GM13977 (cell line): ENCODE results near the gene FOXO3.

Experiments
- DNase-seq: peaks from one replicate; pipeline ENCODE4 v3.0.0; 2012; ENCODE audit warnings: low spot score
- CTCF ChIP-seq: IDR thresholded peaks from 2 replicates; pipeline ENCODE4 v1.5.1; 2012; ENCODE audit warnings: mild to moderate bottlenecking, control low read depth; ENCODE audit not compliant: insufficient read depth; ENCODE audit errors: extremely low read depth, missing control alignments
- in situ Hi-C: fragments of 300-500 bp; cut with MboI; formaldehyde crosslinking; loops from one replicate; pipeline ENCODE4 v1.12.0; 2022; ENCODE audit warnings: low sequenced_read_pairs, low pct_unique_long_range_greater_than_20kb, mixed read lengths, inconsistent platforms; ENCODE audit not compliant: unreplicated experiment

The FOXO3 gene

GRCh38 chr6:108566406-108566805, 5.7 kb downstream of the FOXO3 start:
- in situ Hi-C loops: no loop called here
- TF ChIP-seq CTCF: no peak
- DNase-seq: no peak

- in situ Hi-C loops: no loop called here
- TF ChIP-seq CTCF: no peak
- DNase-seq: no peak
These were observed 7.4 kb downstream of the FOXO3 start for GRCh38 chr6:108568101-108568500.

- no peak for DNase-seq
- in situ Hi-C loops: no loop called here
- no peak for TF ChIP-seq CTCF
These were observed 8.0 kb downstream of the FOXO3 start for GRCh38 chr6:108568551-108569305.

GRCh38 chr6:108570517-108570916, 9.8 kb downstream of the FOXO3 start:
- TF ChIP-seq CTCF: peak; percentile 6
- in situ Hi-C loops: no loop called here
- no peak for DNase-seq

- in situ Hi-C loops: no loop called here
- no peak for DNase-seq
- no peak for TF ChIP-seq CTCF
These were observed 13.9 kb downstream of the FOXO3 start for GRCh38 chr6:108574457-108575141.

GRCh38 chr6:108575905-108576494, 15.3 kb downstream of the FOXO3 start:
- TF ChIP-seq CTCF: no peak
- in situ Hi-C loops: no loop called here
- no peak for DNase-seq
